H1 (cell line): Measurements from ENCODE around the gene CD46.

Experiments used
- ATF3 ChIP-seq: IDR thresholded peaks from 2 replicates; pipeline ENCODE4 v1.6.1; 2011; ENCODE audit warnings: low read depth, mild to moderate bottlenecking, low read length; ENCODE audit not compliant: insufficient read depth
- BACH1 ChIP-seq: IDR thresholded peaks from 2 replicates; pipeline ENCODE4 v1.6.1; 2012; ENCODE audit warnings: low read length, improper control_type of control experiment
- BRCA1 ChIP-seq: IDR thresholded peaks from 2 replicates; pipeline ENCODE4 v1.6.1; 2012; ENCODE audit warnings: low read depth, low read length, improper control_type of control experiment
- CHD2 ChIP-seq: IDR thresholded peaks from 2 replicates; pipeline ENCODE4 v1.6.1; 2012; ENCODE audit warnings: low read length, improper control_type of control experiment
- CTCF ChIP-seq, 3 experiments: IDR thresholded peaks; 1 replicate in 2 of 3; 2 replicates in 1 of 3; pipeline versions ENCODE4 v1.5.1 to v1.6.1; 2011; ENCODE audit warnings: low read length in 3 of 3, mild to moderate bottlenecking in 3 of 3, inconsistent platforms in 2 of 3, low read depth in 1 of 3, moderate library complexity in 1 of 3; ENCODE audit not compliant: insufficient read depth in 1 of 3; ENCODE audit errors: control extremely low read depth in 1 of 3
- EP300 ChIP-seq, 2 experiments: IDR thresholded peaks; 1 replicate in 1 of 2; 2 replicates in 1 of 2; pipeline ENCODE4 v1.6.1; 2011 to 2012; ENCODE audit warnings: low read depth in 2 of 2, low read length in 2 of 2, mild to moderate bottlenecking in 2 of 2, borderline replicate concordance in 1 of 2, inconsistent platforms in 1 of 2, moderate library complexity in 1 of 2
- FOSL1 ChIP-seq: IDR thresholded peaks from 2 replicates; pipeline ENCODE4 v1.6.1; 2011; ENCODE audit warnings: mild to moderate bottlenecking, low read depth, low read length, moderate library complexity; ENCODE audit not compliant: insufficient read depth
- JUND ChIP-seq: IDR thresholded peaks from 2 replicates; pipeline ENCODE4 v1.6.1; 2011; ENCODE audit warnings: mild to moderate bottlenecking, improper control_type of control experiment, low read length
- POLR2AphosphoS5 ChIP-seq: IDR thresholded peaks from 2 replicates; pipeline ENCODE4 v1.6.1; 2011; ENCODE audit warnings: low read depth, low read length
- RAD21 ChIP-seq, 2 experiments: IDR thresholded peaks in 1 of 2; conservative IDR thresholded peaks in 1 of 2; 2 replicates each; pipeline ENCODE4 v1.6.1; 2011; ENCODE audit warnings: low read depth in 2 of 2, low read length in 2 of 2, improper control_type of control experiment in 1 of 2, inconsistent platforms in 1 of 2, mild to moderate bottlenecking in 1 of 2, moderate library complexity in 1 of 2
- RNF2 ChIP-seq: fragments of 200-900, 300-1000 bp; sonication (generic); IDR thresholded peaks from 2 replicates; pipeline ENCODE4 v1.7.1; 2016; ENCODE audit warnings: borderline replicate concordance, low read depth, mild to moderate bottlenecking, antibody characterized with exemption, low read length; ENCODE audit not compliant: poor library complexity, severe bottlenecking; ENCODE audit errors: missing control alignments
- RXRA ChIP-seq: IDR thresholded peaks from 2 replicates; pipeline ENCODE4 v1.6.1; 2011; ENCODE audit warnings: low read depth, mild to moderate bottlenecking, low read length, moderate library complexity; ENCODE audit not compliant: insufficient read depth
- SP1 ChIP-seq: IDR thresholded peaks from 2 replicates; pipeline ENCODE4 v1.6.1; 2011; ENCODE audit warnings: low read depth, low read length
- YY1 ChIP-seq: IDR thresholded peaks from 2 replicates; pipeline ENCODE4 v1.6.1; 2011; ENCODE audit warnings: low read depth, mild to moderate bottlenecking, low read length

- no peak for TF ChIP-seq RAD21 (IDR thresholded peaks at IDR 0.05 in 1 of 2, conservative IDR thresholded peaks at IDR 0.05 in 1 of 2; ENCODE audit: low read depth in 2 of 2, low read length in 2 of 2)
- no peak for TF ChIP-seq ATF3
- no peak for TF ChIP-seq CTCF (IDR thresholded peaks at IDR 0.05; ENCODE audit: control extremely low read depth in 1 of 3, insufficient read depth in 1 of 3, low read depth in 1 of 3, low read length in 3 of 3)
- no peak for TF ChIP-seq POLR2AphosphoS5
- no peak for TF ChIP-seq CHD2
- no peak for TF ChIP-seq JUND
- no peak for TF ChIP-seq EP300 (IDR thresholded peaks at IDR 0.05; ENCODE audit: borderline replicate concordance in 1 of 2, low read depth in 2 of 2, low read length in 2 of 2)
- TF ChIP-seq YY1, result no peak
- TF ChIP-seq RXRA, result no peak
- no peak for TF ChIP-seq SP1
- no peak for TF ChIP-seq RNF2
- TF ChIP-seq FOSL1, result no peak
- TF ChIP-seq BACH1, result no peak
- no peak for TF ChIP-seq BRCA1
Observed at GRCh38 chr1:207813946-207814345, 62.1 kb downstream of the CD46 start.
